K562 (cell line): ENCODE data around the gene EXOC2. TPM values are rescaled to one million over a fixed set of nuclear protein-coding genes. Genes with fewer than 3 reads are reported as not detected.

Source experiments
- ATAC-seq: fragments of 200-7000 bp; cut with Tn5 transposase; 3 replicates; pipeline ENCODE4 v1.9.1; 2020; ENCODE audit warnings: moderate library complexity
- BruUV-seq: library from RNA; stranded (reverse); fragments of 400-500 nt; replicated peaks from 2 replicates; lab custom pipeline; 2021; lab: Mats Ljungman, UMichigan
- CTCF ChIA-PET: fragments of 300-600 bp; formaldehyde crosslinking; extraction: SDS; loops from one replicate; lab custom pipeline; 2021; ENCODE audit warnings: low intra/inter-chr PET ratio; lab: Yijun Ruan, JAX
- POLR2A ChIA-PET: fragments of 300-600, 350-650 bp; sonication (Branson Sonifier 250); formaldehyde crosslinking; extraction: SDS; loops from one replicate; lab custom pipeline; 2021; ENCODE audit warnings: antibody characterized with exemption, inconsistent platforms; lab: Yijun Ruan, JAX
- DNase-seq, 4 experiments: peaks; one replicate each; pipeline versions ENCODE4 v3.0.0 to v3.0.0-alpha.2; 2011 to 2018; ENCODE audit warnings: low spot score in 3 of 4, mixed read lengths in 3 of 4; ENCODE audit errors: extremely low read depth in 1 of 4
- FAIRE-seq: peaks from 2 replicates; lab custom pipeline; 2011; peaks lifted over from hg19 to GRCh38; lab: Jason Lieb, UNC
- H2AFZ ChIP-seq: 2 replicates; pipeline ENCODE4 v1.6.0; 2011; ENCODE audit warnings: low read depth, low read length, control low read depth, inconsistent platforms
- H3K27ac ChIP-seq: fragments of 200-600 bp; 3 replicates; pipeline ENCODE4 v1.8.0; 2011; ENCODE audit warnings: low read depth, mild to moderate bottlenecking, control low read depth, inconsistent platforms, low read length, moderate library complexity, mixed read lengths; ENCODE audit errors: extremely low read depth
- H3K27me3 ChIP-seq, 2 experiments: fragments of 300-600 bp in 1 of 2; 2 replicates in 1 of 2; 3 replicates in 1 of 2; pipeline versions ENCODE4 v1.6.0 to v1.8.0; 2011; ENCODE audit warnings: inconsistent platforms in 2 of 2, low read length in 2 of 2, mild to moderate bottlenecking in 1 of 2, mixed read lengths in 1 of 2, moderate library complexity in 1 of 2; ENCODE audit not compliant: control insufficient read depth in 2 of 2, insufficient read depth in 2 of 2
- H3K36me3 ChIP-seq: fragments of 300-600 bp; 3 replicates; pipeline ENCODE4 v1.8.0; 2011; ENCODE audit warnings: mild to moderate bottlenecking, low read length, inconsistent platforms; ENCODE audit not compliant: control insufficient read depth, insufficient read depth
- H3K4me1 ChIP-seq, 2 experiments: fragments of 200-600 bp in 1 of 2; replicated peaks in 1 of 2; 2 replicates in 1 of 2; 3 replicates in 1 of 2; pipeline versions ENCODE4 v1.5.1 to v1.8.0; 2011; ENCODE audit warnings: inconsistent platforms in 2 of 2, low read length in 2 of 2, mild to moderate bottlenecking in 1 of 2, mixed read lengths in 1 of 2, moderate library complexity in 1 of 2; ENCODE audit not compliant: control insufficient read depth in 2 of 2, insufficient read depth in 2 of 2
- H3K4me2 ChIP-seq: 2 replicates; pipeline ENCODE4 v1.6.1; 2011; ENCODE audit warnings: low read length, control low read depth, inconsistent platforms, mixed read lengths; ENCODE audit not compliant: insufficient read depth
- H3K4me3 ChIP-seq: fragments of 200-600 bp; sonication (generic), shearing (Covaris generic); 2 replicates; pipeline ENCODE4 v1.5.1; 2016; ENCODE audit warnings: control low read depth, inconsistent platforms
- H3K79me2 ChIP-seq: fragments of 200-600 bp; 3 replicates; pipeline ENCODE4 v1.8.0; 2011; ENCODE audit warnings: low read length, inconsistent platforms; ENCODE audit not compliant: control insufficient read depth, insufficient read depth
- H3K9ac ChIP-seq, 2 experiments: 2 replicates each; pipeline versions ENCODE4 v1.6.0 to v1.6.1; 2011; ENCODE audit warnings: low read depth in 2 of 2, low read length in 2 of 2, control low read depth in 1 of 2, inconsistent platforms in 1 of 2, mild to moderate bottlenecking in 1 of 2, mixed read lengths in 1 of 2; ENCODE audit not compliant: insufficient read depth in 1 of 2
- H3K9me1 ChIP-seq: one replicate; pipeline ENCODE4 v1.6.0; 2011; ENCODE audit warnings: inconsistent platforms, mild to moderate bottlenecking, low read length, moderate library complexity; ENCODE audit not compliant: control insufficient read depth, insufficient read depth
- H3K9me3 ChIP-seq: replicated peaks from 2 replicates; pipeline ENCODE4 v1.5.1; 2011; ENCODE audit warnings: low read depth, low read length, inconsistent platforms; ENCODE audit not compliant: control insufficient read depth, insufficient read depth
- H4K20me1 ChIP-seq: replicated peaks from 2 replicates; pipeline ENCODE4 v1.6.1; 2011; ENCODE audit warnings: low read length, inconsistent platforms, mixed read lengths; ENCODE audit not compliant: control insufficient read depth, insufficient read depth
- CBFA2T3 ChIP-seq: fragments of 450-650 bp; IDR thresholded peaks from 2 replicates; pipeline ENCODE4 v1.6.1; 2017
- DPF2 ChIP-seq: fragments of 450-650 bp; IDR thresholded peaks from 2 replicates; pipeline ENCODE4 v1.6.1; 2016
- ESRRA ChIP-seq: fragments of 450-650 bp; IDR thresholded peaks from 2 replicates; pipeline ENCODE4 v1.6.1; 2014; ENCODE audit warnings: low read depth, mild to moderate bottlenecking, moderate library complexity, borderline replicate concordance
- FOXM1 ChIP-seq, 2 experiments: fragments of 450-650 bp in 1 of 2; sonication (generic) in 1 of 2; formaldehyde crosslinking in 1 of 2; IDR thresholded peaks; 2 replicates each; pipeline versions ENCODE4 v1.6.1 to v1.9.0; 2017 to 2022; ENCODE audit warnings: low read depth in 2 of 2, mild to moderate bottlenecking in 2 of 2, missing genetic modification reagents in 1 of 2, moderate library complexity in 1 of 2
- HDAC3 ChIP-seq: fragments of 450-650 bp; IDR thresholded peaks from 2 replicates; pipeline ENCODE4 v1.6.1; 2018; ENCODE audit warnings: borderline replicate concordance, mild to moderate bottlenecking, moderate library complexity; ENCODE audit not compliant: partially characterized antibody
- HES1 ChIP-seq: fragments of 450-650 bp; IDR thresholded peaks from 2 replicates; pipeline ENCODE4 v1.6.1; 2016; ENCODE audit warnings: low read depth, mild to moderate bottlenecking, moderate library complexity
- JUN ChIP-seq, 2 experiments: sonication (generic) in 1 of 2; formaldehyde crosslinking in 1 of 2; IDR thresholded peaks; 2 replicates each; pipeline versions ENCODE4 v1.6.1 to v1.8.0; 2012 to 2022; ENCODE audit warnings: borderline replicate concordance in 2 of 2, mild to moderate bottlenecking in 2 of 2, improper control_type of control experiment in 1 of 2, low read depth in 1 of 2, low read length in 1 of 2, missing genetic modification reagents in 1 of 2
- MTA1 ChIP-seq: fragments of 450-650 bp; IDR thresholded peaks from 2 replicates; pipeline ENCODE4 v1.6.1; 2017; ENCODE audit warnings: borderline replicate concordance
- MTF1 ChIP-seq: fragments of 250-450 bp; sonication (Bioruptor Pico); IDR thresholded peaks from 2 replicates; pipeline ENCODE4 v1.9.0; 2021; ENCODE audit warnings: moderate library complexity, mild to moderate bottlenecking, inconsistent platforms, borderline replicate concordance
- NBN ChIP-seq: fragments of 450-650 bp; IDR thresholded peaks from 2 replicates; pipeline ENCODE4 v1.6.1; 2016; ENCODE audit warnings: low read depth, mild to moderate bottlenecking
- NFE2 ChIP-seq: IDR thresholded peaks from 2 replicates; pipeline ENCODE4 v1.6.1; 2014; ENCODE audit warnings: antibody characterized with exemption, low read depth
- RCOR1 ChIP-seq, 2 experiments: IDR thresholded peaks; 2 replicates each; pipeline ENCODE4 v1.6.1; 2012; ENCODE audit warnings: low read depth in 2 of 2, low read length in 2 of 2, borderline replicate concordance in 1 of 2, improper control_type of control experiment in 1 of 2
- SMAD4 ChIP-seq: fragments of 250-450 bp; sonication (Bioruptor Pico); conservative IDR thresholded peaks from 2 replicates; pipeline ENCODE4 v1.8.0; 2021; ENCODE audit warnings: inconsistent platforms, mild to moderate bottlenecking, moderate library complexity
- SMARCC2 ChIP-seq: fragments of 450-650 bp; IDR thresholded peaks from 2 replicates; pipeline ENCODE4 v1.6.1; 2017; ENCODE audit warnings: antibody characterized with exemption, moderate library complexity, mild to moderate bottlenecking, low read depth
- SOX6 ChIP-seq: fragments of 450-650 bp; IDR thresholded peaks from 2 replicates; pipeline ENCODE4 v1.6.1; 2014; ENCODE audit warnings: mild to moderate bottlenecking
- STAT5A ChIP-seq: IDR thresholded peaks from 2 replicates; pipeline ENCODE4 v1.6.1; 2012; ENCODE audit warnings: low read length, inconsistent platforms, borderline replicate concordance
- TAF7 ChIP-seq: fragments of 450-650 bp; IDR thresholded peaks from 2 replicates; pipeline ENCODE4 v1.6.1; 2016; ENCODE audit warnings: missing genetic modification characterization, missing compliant biosample characterization
- TEAD4 ChIP-seq, 2 experiments: sonication (generic) in 1 of 2; formaldehyde crosslinking in 1 of 2; IDR thresholded peaks; 2 replicates each; pipeline versions ENCODE4 v1.6.1 to v1.8.0; 2012 to 2022; ENCODE audit warnings: borderline replicate concordance in 1 of 2, inconsistent platforms in 1 of 2, low read length in 1 of 2, mild to moderate bottlenecking in 1 of 2, missing genetic modification reagents in 1 of 2
- TRIM28 ChIP-seq: fragments of 450-650 bp; IDR thresholded peaks from 2 replicates; pipeline ENCODE4 v1.6.1; 2017
- ZEB2 ChIP-seq: fragments of 450-650 bp; IDR thresholded peaks from 2 replicates; pipeline ENCODE4 v1.6.1; 2016
- ZNF121 ChIP-seq: sonication (generic); formaldehyde crosslinking; conservative IDR thresholded peaks from 2 replicates; pipeline ENCODE4 v1.8.0; 2022; ENCODE audit warnings: missing genetic modification reagents
- ZNF586 ChIP-seq: fragments of 450-650 bp; formaldehyde crosslinking; conservative IDR thresholded peaks from 2 replicates; pipeline ENCODE4 v1.4.0; 2020; ENCODE audit warnings: mild to moderate bottlenecking, moderate library complexity
- ZNF764 ChIP-seq: fragments of 250-450 bp; sonication (Bioruptor Pico); IDR thresholded peaks from 2 replicates; pipeline ENCODE4 v1.4.0; 2020; ENCODE audit warnings: low read depth, mild to moderate bottlenecking, moderate library complexity
- ZNF766 ChIP-seq: fragments of 200-800 bp; sonication (Bioruptor generic); conservative IDR thresholded peaks from 2 replicates; pipeline ENCODE4 v1.6.1; 2016; ENCODE audit warnings: missing genetic modification characterization, missing compliant biosample characterization
- WGBS: fragments of 100-300 bp; shearing (Covaris generic); methylation state at CpG from one replicate; pipeline ENCODE4 v1.1.6; 2016; ENCODE audit warnings: low coverage, mixed read lengths; ENCODE audit not compliant: insufficient coverage; ENCODE audit errors: missing lambda C conversion rate; 5-methylcytosine and 5-hydroxymethylcytosine counted together
- in situ Hi-C: fragments of 300-500 bp; cut with MboI; formaldehyde crosslinking; loops from 4 replicates; pipeline ENCODE4 v1.15.0; 2018; ENCODE audit warnings: inconsistent platforms, mixed read lengths
- intact Hi-C: fragments of 100-400 bp; cut with micrococcal nuclease; formaldehyde crosslinking; loops from 2 replicates; pipeline ENCODE4 v1.14.2; 2022
- polyA plus RNA-seq, 8 experiments: library from polyadenylated mRNA; depleted of rRNA in 4 of 8; stranded (reverse) in 5 of 8; unstranded in 3 of 8; fragments of >200 nt; fragmentation: Nextera tagmentation in 2 of 8; fragmentation: Illumina TruSeq in 1 of 8; extraction: Ambion mirVana in 2 of 8; extraction: Trizol in 1 of 8; gene quantifications; 2 replicates each; pipeline versions ENCODE4 v1.2.1 to v1.2.3, GENCODE V29; 2011 to 2014; ENCODE audit warnings: inconsistent platforms in 1 of 8, missing spikeins in 1 of 8
- total RNA-seq, 7 experiments: library from RNA; depleted of rRNA in 6 of 7; stranded (reverse); fragments of >200 nt in 6 of 7; fragmentation: Illumina TruSeq in 2 of 7; extraction: Trizol in 2 of 7; gene quantifications; 2 replicates each; pipeline versions ENCODE4 v1.2.1 to v1.2.3, GENCODE V29; 2011 to 2021; ENCODE audit warnings: low replicate concordance in 1 of 7

The EXOC2 gene
- total and polyA plus RNA-seq, 9 of the 15 experiments (the other 6 are each of a cell fraction or from before 2014, with no cell fraction given) = 12.2 to 30.2 (median 24.2) TPM

- FAIRE-seq = peak; percentile 58
- Histone ChIP-seq H3K9me1 (no peaks in the 10 kb centered on the region), H2AFZ (no peak overlapping the region), H3K36me3 (peaks cover 6% of the 10 kb centered on the region; the same call in 1 of the 3 replicates), H3K4me2 (peak overlapping the region; percentile 32; the same call in 1 of the 2 replicates), H3K9me3 (no peaks in the 10 kb centered on the region), H4K20me1 (no peaks in the 10 kb centered on the region; the same call in 1 of the 2 replicates), H3K9ac (no peak overlapping the region), H3K4me3 (no peak overlapping the region), H3K4me1 (peaks cover 23 to 25% of the 10 kb centered on the region in 2 experiments), H3K27me3 (no peaks in the 10 kb centered on the region), H3K27ac (no peak overlapping the region; the same call in 2 of the 3 replicates), H3K79me2 (peaks cover 32% of the 10 kb centered on the region)
- in situ Hi-C loops (no loop called here), intact Hi-C loops (loop anchor here (2.0 to 5.0 kb wide), 2 partner anchors 53 to 66 kb away; no protein-coding TSS in a partner anchor)
- CTCF ChIA-PET = no interaction called here
- 0% methylated on average over 2 of the region's 2 CpGs for WGBS
- peak; percentile 89 for ATAC-seq
- POLR2A ChIA-PET = interaction anchor here (1.3 kb wide), 1 partner anchor 38 kb away, joined by 3 read pairs; no protein-coding TSS in a partner anchor
- no TSS peak for BruUV-seq
- DNase-seq = peak; percentile 30 to 72 (median 50)
- TF ChIP-seq SMARCC2 (peak; percentile 77; the same call in 1 of the 2 replicates), ZNF764 (CRISPR knock-in tag) (no peak), TRIM28 (peak; percentile 32; the same call in 1 of the 2 replicates), MTA1 (0 out of 2 replicates have a peak, but pooled peaks have one; percentile 37), STAT5A (peak; percentile 64), ZNF586 (CRISPR knock-in tag) (no peak), RCOR1 (IDR thresholded peaks at IDR 0.05; ENCODE audit: borderline replicate concordance in 1 of 2, low read depth in 2 of 2, low read length in 2 of 2) (peak in 1 of 2 experiments; percentile 77; a peak in 2 of 4 replicates), ZEB2 (peak; percentile 47; the same call in 1 of the 2 replicates), ZNF121 (CRISPR knock-in tag) (no peak), ESRRA (peak; percentile 50; the same call in 1 of the 2 replicates), SOX6 (peak; percentile 94), TEAD4 (IDR thresholded peaks at IDR 0.05; ENCODE audit: low read length) (peak; percentile 78), TEAD4 (CRISPR knock-in tag; IDR thresholded peaks at IDR 0.05; ENCODE audit: borderline replicate concordance) (no peak), JUN (IDR thresholded peaks at IDR 0.05; ENCODE audit: borderline replicate concordance, low read depth, low read length) (peak; percentile 62; the same call in 1 of the 2 replicates), JUN (CRISPR knock-in tag; IDR thresholded peaks at IDR 0.05; ENCODE audit: borderline replicate concordance) (no peak), HDAC3 (peak; percentile 87), HES1 (0 out of 2 replicates have a peak, but pooled peaks have one; percentile 36), NBN (0 out of 2 replicates have a peak, but pooled peaks have one; percentile 33), CBFA2T3 (peak; percentile 70), FOXM1 (IDR thresholded peaks at IDR 0.05; ENCODE audit: low read depth) (no peak), FOXM1 (CRISPR knock-in tag; IDR thresholded peaks at IDR 0.05; ENCODE audit: low read depth) (no peak), MTF1 (no peak), NFE2 (0 out of 2 replicates have a peak, but pooled peaks have one; percentile 26), ZNF766 (CRISPR knock-in tag) (no peak), SMAD4 (peak; percentile 97), DPF2 (peak; percentile 79; the same call in 1 of the 2 replicates), TAF7 (no peak)
Measured at GRCh38 chr6:658244-658643, 34.7 kb downstream of the EXOC2 start.
